Thyroid gland (tissue), 4 donors: ENCODE data around the gene IFT43.

Experiments
- POLR2A ChIP-seq, 2 donors: fragments of 450-650 bp; IDR thresholded peaks; one replicate each; pipeline ENCODE4 v1.6.1; 2017; ENCODE audit warnings: antibody characterized with exemption in 2 of 2, mild to moderate bottlenecking in 2 of 2, moderate library complexity in 1 of 2
- TF ChIP-seq, protein P1 (sequence below), 6 experiments: fragments of 200-600 bp in 3 of 6; fragments of 450-650 bp in 3 of 6; sonication (generic) in 3 of 6; IDR thresholded peaks; one replicate each; pipeline ENCODE4 v1.5.1; 2016 to 2019; ENCODE audit warnings: antibody characterized with exemption in 6 of 6, mild to moderate bottlenecking in 2 of 6, inconsistent platforms in 1 of 6, moderate library complexity in 1 of 6

DNA sequence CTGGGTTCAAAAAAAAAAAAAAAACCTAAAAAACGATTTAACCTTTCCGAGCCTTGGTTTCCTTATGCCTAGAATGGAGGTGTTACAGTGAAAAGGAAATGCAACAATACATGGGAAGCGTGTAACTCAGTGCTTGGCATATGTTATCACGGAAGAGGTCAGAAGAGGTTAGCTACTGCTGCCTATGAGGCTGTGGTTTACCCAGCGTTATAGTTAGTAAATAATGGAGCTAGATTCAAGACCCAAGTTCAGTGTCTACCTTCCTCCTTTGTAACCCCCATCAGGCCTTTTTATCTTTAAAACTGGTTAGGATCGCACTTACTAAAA, 839 bp downstream of the IFT43 start:
- TF ChIP-seq, protein P1, sequence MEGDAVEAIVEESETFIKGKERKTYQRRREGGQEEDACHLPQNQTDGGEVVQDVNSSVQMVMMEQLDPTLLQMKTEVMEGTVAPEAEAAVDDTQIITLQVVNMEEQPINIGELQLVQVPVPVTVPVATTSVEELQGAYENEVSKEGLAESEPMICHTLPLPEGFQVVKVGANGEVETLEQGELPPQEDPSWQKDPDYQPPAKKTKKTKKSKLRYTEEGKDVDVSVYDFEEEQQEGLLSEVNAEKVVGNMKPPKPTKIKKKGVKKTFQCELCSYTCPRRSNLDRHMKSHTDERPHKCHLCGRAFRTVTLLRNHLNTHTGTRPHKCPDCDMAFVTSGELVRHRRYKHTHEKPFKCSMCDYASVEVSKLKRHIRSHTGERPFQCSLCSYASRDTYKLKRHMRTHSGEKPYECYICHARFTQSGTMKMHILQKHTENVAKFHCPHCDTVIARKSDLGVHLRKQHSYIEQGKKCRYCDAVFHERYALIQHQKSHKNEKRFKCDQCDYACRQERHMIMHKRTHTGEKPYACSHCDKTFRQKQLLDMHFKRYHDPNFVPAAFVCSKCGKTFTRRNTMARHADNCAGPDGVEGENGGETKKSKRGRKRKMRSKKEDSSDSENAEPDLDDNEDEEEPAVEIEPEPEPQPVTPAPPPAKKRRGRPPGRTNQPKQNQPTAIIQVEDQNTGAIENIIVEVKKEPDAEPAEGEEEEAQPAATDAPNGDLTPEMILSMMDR (IDR thresholded peaks at IDR 0.05), result no peak
- no peak for TF ChIP-seq POLR2A (IDR thresholded peaks at IDR 0.05)
